GM23338 (cell line): ENCODE results near the gene XYLT1. TPM values are rescaled to one million over a fixed set of nuclear protein-coding genes. Genes with fewer than 3 reads are reported as not detected.

Experiments used
- ATAC-seq: fragments of 200-7000 bp; cut with Tn5 transposase; 3 replicates; pipeline ENCODE4 v1.9.1; 2020
- DNase-seq: peaks from one replicate; pipeline ENCODE4 v3.0.0-alpha.2; 2015; ENCODE audit warnings: low spot score
- H2AFZ ChIP-seq: fragments of 200-600 bp; sonication (generic); 2 replicates; pipeline ENCODE4 v1.8.0; 2016; ENCODE audit warnings: antibody characterized with exemption, mild to moderate bottlenecking, moderate library complexity
- H3F3A ChIP-seq: fragments of 200-600 bp; sonication (generic); replicated peaks from 2 replicates; pipeline ENCODE4 v1.8.0; 2017; ENCODE audit warnings: antibody characterized with exemption, mixed run types, low read depth
- H3K27ac ChIP-seq: fragments of 200-600 bp; sonication (generic); 2 replicates; pipeline ENCODE4 v1.6.1; 2016; ENCODE audit warnings: low read depth
- H3K27me3 ChIP-seq: fragments of 200-600 bp; sonication (generic); 2 replicates; pipeline ENCODE4 v1.8.0; 2016; ENCODE audit warnings: mild to moderate bottlenecking, mixed run types, moderate library complexity; ENCODE audit not compliant: insufficient read depth
- H3K36me3 ChIP-seq: fragments of 200-600 bp; sonication (generic); 2 replicates; pipeline ENCODE4 v1.8.0; 2016; ENCODE audit warnings: mild to moderate bottlenecking; ENCODE audit not compliant: insufficient read depth
- H3K4me1 ChIP-seq: fragments of 200-600 bp; sonication (generic); 2 replicates; pipeline ENCODE4 v1.8.0; 2016; ENCODE audit warnings: mild to moderate bottlenecking, moderate library complexity; ENCODE audit not compliant: insufficient read depth
- H3K4me2 ChIP-seq: fragments of 200-600 bp; sonication (generic); 2 replicates; pipeline ENCODE4 v1.7.1; 2017; ENCODE audit warnings: mixed run types
- H3K4me3 ChIP-seq: fragments of 200-600 bp; sonication (generic); 2 replicates; pipeline ENCODE4 v1.6.1; 2016; ENCODE audit warnings: mixed run types
- H3K79me2 ChIP-seq: fragments of 200-600 bp; sonication (generic); replicated peaks from 2 replicates; pipeline ENCODE4 v1.8.0; 2017; ENCODE audit warnings: mild to moderate bottlenecking; ENCODE audit not compliant: insufficient read depth
- H3K9me2 ChIP-seq: fragments of 200-600 bp; sonication (generic); 2 replicates; pipeline ENCODE4 v1.8.0; 2017; ENCODE audit not compliant: insufficient read depth
- H4K20me1 ChIP-seq: fragments of 200-600 bp; sonication (generic); replicated peaks from 2 replicates; pipeline ENCODE4 v1.8.0; 2017; ENCODE audit warnings: mild to moderate bottlenecking; ENCODE audit not compliant: insufficient read depth
- H3K27ac Mint-ChIP-seq: 2 replicates; pipeline ENCODE4 v1.8.0; 2020; ENCODE audit warnings: inconsistent platforms, mild to moderate bottlenecking, moderate library complexity, mixed read lengths
- H3K27me3 Mint-ChIP-seq: 3 replicates; pipeline ENCODE4 v1.8.0; 2022; ENCODE audit warnings: low read depth, mild to moderate bottlenecking, moderate library complexity, mixed read lengths, inconsistent platforms; ENCODE audit not compliant: insufficient read depth, poor library complexity
- H3K36me3 Mint-ChIP-seq: 3 replicates; pipeline ENCODE4 v1.8.0; 2021; ENCODE audit warnings: low read depth, mild to moderate bottlenecking, inconsistent platforms, moderate library complexity, mixed read lengths
- H3K4me1 Mint-ChIP-seq: 3 replicates; pipeline ENCODE4 v1.8.0; 2020; ENCODE audit warnings: mild to moderate bottlenecking, inconsistent platforms, mixed read lengths
- H3K4me3 Mint-ChIP-seq: 3 replicates; pipeline ENCODE4 v1.8.0; 2021; ENCODE audit warnings: moderate library complexity, mild to moderate bottlenecking, inconsistent platforms, mixed read lengths
- H3K9me3 Mint-ChIP-seq: 3 replicates; pipeline ENCODE4 v1.8.0; 2020; ENCODE audit warnings: moderate library complexity, mild to moderate bottlenecking, inconsistent platforms, mixed read lengths
- EZH2 ChIP-seq: fragments of 200-600 bp; sonication (generic); IDR thresholded peaks from one replicate; pipeline ENCODE4 v1.8.0; 2017; ENCODE audit warnings: antibody characterized with exemption, mild to moderate bottlenecking, low read depth; ENCODE audit not compliant: unreplicated experiment
- EZH2phosphoT487 ChIP-seq: fragments of 200-600 bp; sonication (generic); IDR thresholded peaks from one replicate; pipeline ENCODE4 v1.8.1; 2018; ENCODE audit warnings: antibody characterized with exemption; ENCODE audit not compliant: unreplicated experiment
- POLR2AphosphoS5 ChIP-seq: IDR thresholded peaks from 2 replicates; pipeline ENCODE4 v1.6.1; 2016; ENCODE audit warnings: antibody characterized with exemption, low read depth
- STAT1 ChIP-seq: IDR thresholded peaks from one replicate; pipeline ENCODE4 v1.6.1; 2016; ENCODE audit warnings: antibody characterized with exemption; ENCODE audit not compliant: unreplicated experiment
- polyA plus RNA-seq: library from polyadenylated mRNA; unstranded; fragments of >200 nt; fragmentation: Nextera tagmentation; extraction: Ambion mirVana; gene quantifications from 2 replicates; pipeline ENCODE4 v1.2.1, GENCODE V29; 2016
- total RNA-seq: library from RNA; depleted of rRNA; stranded (reverse); fragments of >200 nt; shearing (Covaris generic); gene quantifications from 2 replicates; pipeline ENCODE4 v1.2.3, GENCODE V29; 2014
- TF ChIP-seq, protein P1 (sequence below), 2 experiments: fragments of 200-600 bp in 1 of 2; sonication (generic) in 1 of 2; conservative IDR thresholded peaks; 2 replicates each; pipeline versions ENCODE4 v1.5.1 to v1.6.1; 2016 to 2017; ENCODE audit warnings: antibody characterized with exemption in 2 of 2, low read depth in 2 of 2, mild to moderate bottlenecking in 2 of 2, moderate library complexity in 1 of 2
- TF ChIP-seq, protein P2 (sequence below): fragments of 250-450 bp; sonication (Bioruptor Pico); IDR thresholded peaks from 2 replicates; pipeline ENCODE4 v1.5.0; 2020; ENCODE audit warnings: mild to moderate bottlenecking, moderate library complexity
- TF ChIP-seq, protein P3 (sequence below): IDR thresholded peaks from one replicate; pipeline ENCODE4 v1.6.1; 2018; ENCODE audit warnings: antibody characterized with exemption; ENCODE audit not compliant: unreplicated experiment

XYLT1 gene
- total and polyA plus RNA-seq, 2 experiments from 2014 or later, result 3.5 to 24.7 TPM

DNA sequence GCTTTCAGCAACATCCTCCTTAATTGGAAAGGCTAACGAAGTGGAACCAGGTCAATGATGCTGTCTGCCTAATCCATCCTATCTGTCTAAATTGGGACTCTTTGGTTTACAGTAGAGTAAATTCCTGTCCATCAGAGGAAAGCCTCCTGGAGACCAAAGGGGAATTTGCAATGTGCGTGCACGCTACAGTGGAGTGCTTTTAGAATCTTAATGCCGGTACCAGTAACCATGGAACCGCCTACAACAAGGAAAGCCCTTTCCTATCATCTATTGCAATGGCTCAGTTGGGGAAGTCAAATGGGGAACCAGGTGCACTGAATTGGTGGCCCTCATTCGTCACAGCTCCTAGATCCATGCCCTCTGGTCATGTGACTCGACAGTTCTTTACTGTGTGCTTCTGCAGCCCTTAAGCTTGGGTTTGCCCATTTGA, 110.1 kb downstream of the XYLT1 start:
- no peaks in the 10 kb centered on the region for H3K9me3 Mint-ChIP-seq
- DNase-seq (no peak), ATAC-seq (no peak)
- Histone ChIP-seq H4K20me1 (no peaks in the 10 kb centered on the region), H3K36me3 (no peaks in the 10 kb centered on the region), H2AFZ (no peak overlapping the region), H3K4me1 (peaks cover 16% of the 10 kb centered on the region), H3F3A (no peaks in the 10 kb centered on the region), H3K9me2 (no peaks in the 10 kb centered on the region), H3K27ac (no peak overlapping the region), H3K27me3 (no peaks in the 10 kb centered on the region), H3K4me2 (no peak overlapping the region), H3K4me3 (no peak overlapping the region), H3K79me2 (peaks cover 52% of the 10 kb centered on the region)
- TF ChIP-seq, protein P1, sequence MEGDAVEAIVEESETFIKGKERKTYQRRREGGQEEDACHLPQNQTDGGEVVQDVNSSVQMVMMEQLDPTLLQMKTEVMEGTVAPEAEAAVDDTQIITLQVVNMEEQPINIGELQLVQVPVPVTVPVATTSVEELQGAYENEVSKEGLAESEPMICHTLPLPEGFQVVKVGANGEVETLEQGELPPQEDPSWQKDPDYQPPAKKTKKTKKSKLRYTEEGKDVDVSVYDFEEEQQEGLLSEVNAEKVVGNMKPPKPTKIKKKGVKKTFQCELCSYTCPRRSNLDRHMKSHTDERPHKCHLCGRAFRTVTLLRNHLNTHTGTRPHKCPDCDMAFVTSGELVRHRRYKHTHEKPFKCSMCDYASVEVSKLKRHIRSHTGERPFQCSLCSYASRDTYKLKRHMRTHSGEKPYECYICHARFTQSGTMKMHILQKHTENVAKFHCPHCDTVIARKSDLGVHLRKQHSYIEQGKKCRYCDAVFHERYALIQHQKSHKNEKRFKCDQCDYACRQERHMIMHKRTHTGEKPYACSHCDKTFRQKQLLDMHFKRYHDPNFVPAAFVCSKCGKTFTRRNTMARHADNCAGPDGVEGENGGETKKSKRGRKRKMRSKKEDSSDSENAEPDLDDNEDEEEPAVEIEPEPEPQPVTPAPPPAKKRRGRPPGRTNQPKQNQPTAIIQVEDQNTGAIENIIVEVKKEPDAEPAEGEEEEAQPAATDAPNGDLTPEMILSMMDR (conservative IDR thresholded peaks at IDR 0.05; ENCODE audit: low read depth in 2 of 2), result no peak
- no peak for TF ChIP-seq EZH2
- no peaks in the 10 kb centered on the region for H3K36me3 Mint-ChIP-seq
- peaks cover 30% of the 10 kb centered on the region for H3K4me1 Mint-ChIP-seq
- peaks cover 5% of the 10 kb centered on the region for H3K27me3 Mint-ChIP-seq
- H3K4me3 Mint-ChIP-seq, result no peak overlapping the region
- H3K27ac Mint-ChIP-seq, result no peak overlapping the region

DNA sequence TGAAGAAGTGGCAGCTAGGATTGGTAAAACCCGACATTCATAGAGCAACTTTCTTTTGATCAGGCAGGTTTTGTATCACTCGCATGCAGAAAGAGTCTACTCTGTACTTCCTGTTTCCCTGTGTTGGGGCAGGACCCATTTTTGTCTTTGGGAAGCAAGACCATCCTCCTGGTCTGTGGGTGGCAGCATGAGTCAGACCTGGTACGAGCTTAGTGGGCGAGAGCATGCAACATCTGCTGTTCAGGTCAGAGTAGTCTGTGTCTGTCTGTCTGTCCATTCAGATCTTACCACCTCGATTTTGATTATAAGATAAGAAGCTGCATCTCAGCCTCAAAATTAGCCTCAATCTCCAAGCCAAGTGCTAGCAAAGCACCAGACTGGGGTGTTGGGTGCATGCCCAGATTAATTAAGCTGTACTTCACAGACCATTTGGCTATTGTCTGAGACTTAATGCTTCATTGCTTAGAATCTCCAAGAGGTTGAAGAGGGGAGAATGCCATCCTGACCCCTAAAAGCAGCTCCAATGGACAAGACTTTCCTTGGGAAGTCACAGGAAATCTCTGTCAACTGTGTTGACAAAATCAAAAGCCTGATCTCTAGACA, 110.9 kb downstream of the XYLT1 start:
- DNase-seq (no peak), ATAC-seq (no peak)
- Histone ChIP-seq H3F3A (no peaks in the 10 kb centered on the region), H2AFZ (no peak overlapping the region), H3K27me3 (no peaks in the 10 kb centered on the region), H3K36me3 (no peaks in the 10 kb centered on the region), H3K79me2 (peaks cover 44% of the 10 kb centered on the region), H3K4me1 (peaks cover 8% of the 10 kb centered on the region), H4K20me1 (no peaks in the 10 kb centered on the region), H3K4me3 (no peak overlapping the region), H3K9me2 (no peaks in the 10 kb centered on the region), H3K27ac (no peak overlapping the region), H3K4me2 (no peak overlapping the region)
- Mint-ChIP-seq H3K27me3 (peaks cover 3% of the 10 kb centered on the region), H3K4me1 (peaks cover 22% of the 10 kb centered on the region), H3K4me3 (no peak overlapping the region), H3K27ac (no peak overlapping the region), H3K36me3 (no peaks in the 10 kb centered on the region), H3K9me3 (no peaks in the 10 kb centered on the region)
- TF ChIP-seq, protein P1 (conservative IDR thresholded peaks at IDR 0.05; ENCODE audit: low read depth in 2 of 2), result no peak
- TF ChIP-seq STAT1, result no peak
- TF ChIP-seq, protein P2, sequence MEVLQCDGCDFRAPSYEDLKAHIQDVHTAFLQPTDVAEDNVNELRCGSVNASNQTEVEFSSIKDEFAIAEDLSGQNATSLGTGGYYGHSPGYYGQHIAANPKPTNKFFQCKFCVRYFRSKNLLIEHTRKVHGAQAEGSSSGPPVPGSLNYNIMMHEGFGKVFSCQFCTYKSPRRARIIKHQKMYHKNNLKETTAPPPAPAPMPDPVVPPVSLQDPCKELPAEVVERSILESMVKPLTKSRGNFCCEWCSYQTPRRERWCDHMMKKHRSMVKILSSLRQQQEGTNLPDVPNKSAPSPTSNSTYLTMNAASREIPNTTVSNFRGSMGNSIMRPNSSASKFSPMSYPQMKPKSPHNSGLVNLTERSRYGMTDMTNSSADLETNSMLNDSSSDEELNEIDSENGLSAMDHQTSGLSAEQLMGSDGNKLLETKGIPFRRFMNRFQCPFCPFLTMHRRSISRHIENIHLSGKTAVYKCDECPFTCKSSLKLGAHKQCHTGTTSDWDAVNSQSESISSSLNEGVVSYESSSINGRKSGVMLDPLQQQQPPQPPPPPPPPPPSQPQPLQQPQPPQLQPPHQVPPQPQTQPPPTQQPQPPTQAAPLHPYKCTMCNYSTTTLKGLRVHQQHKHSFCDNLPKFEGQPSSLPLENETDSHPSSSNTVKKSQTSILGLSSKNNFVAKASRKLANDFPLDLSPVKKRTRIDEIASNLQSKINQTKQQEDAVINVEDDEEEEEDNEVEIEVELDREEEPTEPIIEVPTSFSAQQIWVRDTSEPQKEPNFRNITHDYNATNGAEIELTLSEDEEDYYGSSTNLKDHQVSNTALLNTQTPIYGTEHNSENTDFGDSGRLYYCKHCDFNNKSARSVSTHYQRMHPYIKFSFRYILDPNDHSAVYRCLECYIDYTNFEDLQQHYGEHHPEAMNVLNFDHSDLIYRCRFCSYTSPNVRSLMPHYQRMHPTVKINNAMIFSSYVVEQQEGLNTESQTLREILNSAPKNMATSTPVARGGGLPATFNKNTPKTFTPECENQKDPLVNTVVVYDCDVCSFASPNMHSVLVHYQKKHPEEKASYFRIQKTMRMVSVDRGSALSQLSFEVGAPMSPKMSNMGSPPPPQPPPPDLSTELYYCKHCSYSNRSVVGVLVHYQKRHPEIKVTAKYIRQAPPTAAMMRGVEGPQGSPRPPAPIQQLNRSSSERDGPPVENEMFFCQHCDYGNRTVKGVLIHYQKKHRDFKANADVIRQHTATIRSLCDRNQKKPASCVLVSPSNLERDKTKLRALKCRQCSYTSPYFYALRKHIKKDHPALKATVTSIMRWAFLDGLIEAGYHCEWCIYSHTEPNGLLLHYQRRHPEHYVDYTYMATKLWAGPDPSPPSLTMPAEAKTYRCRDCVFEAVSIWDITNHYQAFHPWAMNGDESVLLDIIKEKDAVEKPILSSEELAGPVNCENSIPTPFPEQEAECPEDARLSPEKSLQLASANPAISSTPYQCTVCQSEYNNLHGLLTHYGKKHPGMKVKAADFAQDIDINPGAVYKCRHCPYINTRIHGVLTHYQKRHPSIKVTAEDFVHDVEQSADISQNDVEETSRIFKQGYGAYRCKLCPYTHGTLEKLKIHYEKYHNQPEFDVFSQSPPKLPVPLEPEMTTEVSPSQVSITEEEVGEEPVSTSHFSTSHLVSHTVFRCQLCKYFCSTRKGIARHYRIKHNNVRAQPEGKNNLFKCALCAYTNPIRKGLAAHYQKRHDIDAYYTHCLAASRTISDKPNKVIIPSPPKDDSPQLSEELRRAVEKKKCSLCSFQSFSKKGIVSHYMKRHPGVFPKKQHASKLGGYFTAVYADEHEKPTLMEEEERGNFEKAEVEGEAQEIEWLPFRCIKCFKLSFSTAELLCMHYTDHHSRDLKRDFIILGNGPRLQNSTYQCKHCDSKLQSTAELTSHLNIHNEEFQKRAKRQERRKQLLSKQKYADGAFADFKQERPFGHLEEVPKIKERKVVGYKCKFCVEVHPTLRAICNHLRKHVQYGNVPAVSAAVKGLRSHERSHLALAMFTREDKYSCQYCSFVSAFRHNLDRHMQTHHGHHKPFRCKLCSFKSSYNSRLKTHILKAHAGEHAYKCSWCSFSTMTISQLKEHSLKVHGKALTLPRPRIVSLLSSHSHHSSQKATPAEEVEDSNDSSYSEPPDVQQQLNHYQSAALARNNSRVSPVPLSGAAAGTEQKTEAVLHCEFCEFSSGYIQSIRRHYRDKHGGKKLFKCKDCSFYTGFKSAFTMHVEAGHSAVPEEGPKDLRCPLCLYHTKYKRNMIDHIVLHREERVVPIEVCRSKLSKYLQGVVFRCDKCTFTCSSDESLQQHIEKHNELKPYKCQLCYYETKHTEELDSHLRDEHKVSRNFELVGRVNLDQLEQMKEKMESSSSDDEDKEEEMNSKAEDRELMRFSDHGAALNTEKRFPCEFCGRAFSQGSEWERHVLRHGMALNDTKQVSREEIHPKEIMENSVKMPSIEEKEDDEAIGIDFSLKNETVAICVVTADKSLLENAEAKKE, result no peak
- no peak for TF ChIP-seq EZH2phosphoT487
- TF ChIP-seq, protein P3, sequence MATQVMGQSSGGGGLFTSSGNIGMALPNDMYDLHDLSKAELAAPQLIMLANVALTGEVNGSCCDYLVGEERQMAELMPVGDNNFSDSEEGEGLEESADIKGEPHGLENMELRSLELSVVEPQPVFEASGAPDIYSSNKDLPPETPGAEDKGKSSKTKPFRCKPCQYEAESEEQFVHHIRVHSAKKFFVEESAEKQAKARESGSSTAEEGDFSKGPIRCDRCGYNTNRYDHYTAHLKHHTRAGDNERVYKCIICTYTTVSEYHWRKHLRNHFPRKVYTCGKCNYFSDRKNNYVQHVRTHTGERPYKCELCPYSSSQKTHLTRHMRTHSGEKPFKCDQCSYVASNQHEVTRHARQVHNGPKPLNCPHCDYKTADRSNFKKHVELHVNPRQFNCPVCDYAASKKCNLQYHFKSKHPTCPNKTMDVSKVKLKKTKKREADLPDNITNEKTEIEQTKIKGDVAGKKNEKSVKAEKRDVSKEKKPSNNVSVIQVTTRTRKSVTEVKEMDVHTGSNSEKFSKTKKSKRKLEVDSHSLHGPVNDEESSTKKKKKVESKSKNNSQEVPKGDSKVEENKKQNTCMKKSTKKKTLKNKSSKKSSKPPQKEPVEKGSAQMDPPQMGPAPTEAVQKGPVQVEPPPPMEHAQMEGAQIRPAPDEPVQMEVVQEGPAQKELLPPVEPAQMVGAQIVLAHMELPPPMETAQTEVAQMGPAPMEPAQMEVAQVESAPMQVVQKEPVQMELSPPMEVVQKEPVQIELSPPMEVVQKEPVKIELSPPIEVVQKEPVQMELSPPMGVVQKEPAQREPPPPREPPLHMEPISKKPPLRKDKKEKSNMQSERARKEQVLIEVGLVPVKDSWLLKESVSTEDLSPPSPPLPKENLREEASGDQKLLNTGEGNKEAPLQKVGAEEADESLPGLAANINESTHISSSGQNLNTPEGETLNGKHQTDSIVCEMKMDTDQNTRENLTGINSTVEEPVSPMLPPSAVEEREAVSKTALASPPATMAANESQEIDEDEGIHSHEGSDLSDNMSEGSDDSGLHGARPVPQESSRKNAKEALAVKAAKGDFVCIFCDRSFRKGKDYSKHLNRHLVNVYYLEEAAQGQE, result no peak
- no peak for TF ChIP-seq POLR2AphosphoS5
